ENCODE data around the gene ENTPD8.
"Not testable (repeated sequence)": the region's sequence is repeated elsewhere in the genome, so short reads cannot be mapped to it uniquely, and the experiment has no call there.

ENTPD8 gene

GRCh38 chr9:137390553-137391410 lies 50.4 kb downstream of the ENTPD8 start:
- DNase-seq = no peak

DNA sequence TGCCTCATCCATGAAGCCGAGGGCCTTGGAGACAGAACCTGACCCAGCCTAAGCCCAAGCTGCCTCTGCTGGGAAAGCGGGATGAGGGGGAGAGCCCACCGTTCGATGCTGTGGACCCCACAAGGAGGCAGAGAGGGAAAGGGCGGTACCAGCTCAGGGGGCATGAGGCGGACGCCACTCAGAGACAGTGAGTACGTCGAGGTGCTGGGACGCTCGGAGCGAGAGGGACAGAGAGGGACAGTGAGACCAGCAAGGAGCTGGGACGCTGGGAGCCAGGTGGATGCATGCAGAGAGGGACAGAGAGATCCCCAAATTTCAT lies 51.8 kb downstream of the ENTPD8 start:
- no peak for DNase-seq

- DNase-seq = no peak
Observed at GRCh38 chr9:137388589-137389427, 52.3 kb downstream of the ENTPD8 start.

DNA sequence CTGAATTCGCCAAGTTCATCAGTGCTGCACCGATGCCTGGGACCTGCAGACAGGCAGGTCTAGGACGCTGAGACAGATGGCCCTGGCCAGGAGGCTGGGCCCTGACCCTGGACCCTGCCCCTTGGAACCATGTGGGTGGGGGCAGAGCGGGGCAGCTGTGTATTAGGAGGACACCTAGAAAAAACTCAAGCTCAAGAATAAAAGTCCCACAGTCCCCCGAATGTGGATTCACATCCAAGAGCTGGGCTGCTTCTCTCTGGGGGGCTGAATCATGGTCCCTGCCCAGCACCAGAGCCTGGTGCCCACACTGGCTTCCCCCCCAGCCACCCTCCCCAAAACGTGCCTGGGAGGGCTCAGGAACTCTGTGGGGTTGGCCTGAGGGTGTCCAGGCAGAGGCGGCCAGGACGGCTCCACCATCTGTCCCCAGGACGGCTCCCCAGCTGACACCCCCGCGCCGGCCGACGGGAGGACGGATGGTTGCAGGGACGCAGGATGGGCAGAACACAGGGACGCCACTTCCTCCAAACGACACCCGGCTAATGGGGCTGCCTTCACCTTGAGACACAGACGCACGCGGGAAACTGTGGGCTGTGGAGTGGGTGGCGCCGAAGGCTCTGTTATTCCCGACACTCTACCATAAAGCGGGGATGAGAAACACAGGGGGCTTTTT lies 53.1 kb downstream of the ENTPD8 start:
- DNase-seq = no peak

GRCh38 chr9:137387114-137387890 lies 53.9 kb downstream of the ENTPD8 start:
- DNase-seq = peak; percentile 43

DNA sequence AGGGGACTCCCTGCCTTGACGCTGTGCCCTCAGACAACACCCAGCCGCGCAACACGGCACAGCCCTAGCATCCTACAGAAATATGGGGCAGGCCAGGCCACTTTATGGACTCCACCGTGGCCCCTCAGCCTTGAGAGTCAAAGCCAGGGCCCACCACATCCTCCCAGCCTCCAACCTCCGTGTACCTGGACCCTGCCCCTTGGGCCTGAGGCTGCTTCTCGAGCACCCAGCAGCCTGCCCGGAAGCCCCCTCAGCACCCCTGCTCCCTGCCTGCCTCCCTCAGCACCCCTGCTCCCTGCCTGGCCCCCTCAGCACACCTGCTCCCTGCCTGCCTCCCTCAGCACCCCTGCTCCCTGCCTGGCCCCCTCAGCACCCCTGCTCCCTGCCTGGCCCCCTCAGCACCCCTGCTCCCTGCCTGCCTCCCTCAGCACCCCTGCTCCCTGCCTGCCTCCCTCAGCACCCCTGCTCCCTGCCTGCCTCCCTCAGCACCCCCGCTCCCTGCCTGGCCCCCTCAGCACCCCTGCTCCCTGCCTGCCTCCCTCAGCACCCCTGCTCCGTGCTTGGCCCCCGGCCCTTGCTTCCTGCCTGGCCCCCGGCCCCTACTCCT lies 54.5 kb downstream of the ENTPD8 start:
- DNase-seq = not testable (repeated sequence)

DNA sequence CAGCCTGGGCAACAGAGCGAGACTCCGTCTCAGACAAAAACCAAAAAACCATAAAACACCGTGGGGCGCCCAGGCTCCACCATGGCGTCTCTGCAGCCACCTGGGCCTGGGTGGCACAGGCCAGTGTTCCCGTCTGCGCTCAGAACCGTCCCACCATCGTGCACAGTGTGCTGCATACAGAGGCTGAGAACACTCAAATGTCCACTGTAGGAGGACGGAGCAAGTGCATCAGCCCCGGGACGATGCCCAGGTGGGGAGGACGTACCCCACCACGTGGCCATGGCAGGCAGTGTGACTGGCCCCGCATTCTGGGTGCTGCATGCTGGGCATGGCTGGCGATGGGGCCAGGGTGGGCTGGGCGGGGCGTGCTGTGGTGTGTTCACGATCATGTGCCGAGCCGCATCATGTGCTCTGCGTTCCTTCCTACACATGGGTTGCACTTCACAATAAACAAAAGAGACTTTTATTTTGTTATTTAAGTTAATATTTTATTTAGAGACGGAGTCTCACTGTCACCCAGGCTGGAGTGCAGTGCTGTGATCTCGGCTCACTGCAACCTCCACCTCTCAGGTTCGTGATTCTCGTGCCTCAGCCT lies 56.0 kb downstream of the ENTPD8 start:
- no peak for DNase-seq
